ENCODE data around the gene CNTD1. TPM values are rescaled to one million over a fixed set of nuclear protein-coding genes. Genes with fewer than 3 reads are reported as not detected.

CNTD1 gene
- total and polyA plus RNA-seq, 2 of the 4 experiments (the other 2 are of a cell fraction) = not detected

DNA sequence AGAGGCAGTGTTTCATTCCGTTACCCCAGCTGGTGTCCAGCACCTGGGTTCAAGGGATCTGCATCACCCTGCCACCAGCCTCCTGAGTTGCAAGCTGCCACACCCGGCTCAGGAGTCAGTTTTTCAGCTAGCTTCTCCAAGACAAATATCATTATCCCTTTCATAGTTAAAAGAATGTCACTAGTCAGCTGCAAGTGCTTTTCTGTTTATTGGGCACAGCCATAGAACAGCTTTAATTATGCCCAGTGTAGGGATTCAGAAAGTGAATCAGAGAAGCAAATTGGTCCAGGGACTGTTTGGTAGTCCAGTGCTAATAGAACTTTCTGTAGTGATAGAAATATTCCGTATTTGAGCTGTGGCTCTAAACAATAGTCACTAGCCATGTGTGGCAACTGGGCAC, 49.4 kb downstream of the CNTD1 start:
- Histone ChIP-seq H3K36me3 (ENCODE audit: control insufficient read depth, insufficient read depth, low read length) (peaks cover 24% of the 10 kb centered on the region), H3K18ac (ENCODE audit: low read depth, low read length) (no peak overlapping the region), H3K14ac (replicated peaks; ENCODE audit: low read depth, low read length) (no peak overlapping the region), H3K23ac (ENCODE audit: low read depth, low read length) (no peak overlapping the region), H3K4me1 (ENCODE audit: control insufficient read depth, insufficient read depth, low read length) (peaks cover 4% of the 10 kb centered on the region; the same call in 1 of the 2 replicates), H3K9me3 (ENCODE audit: control insufficient read depth, insufficient read depth, low read length) (no peaks in the 10 kb centered on the region), H2BK120ac (ENCODE audit: low read depth, low read length) (no peak overlapping the region), H4K91ac (ENCODE audit: insufficient read depth, low read depth, low read length) (no peak overlapping the region), H2BK20ac (ENCODE audit: low read depth, low read length) (no peak overlapping the region), H3K27me3 (ENCODE audit: control insufficient read depth, insufficient read depth, low read length) (peaks cover 3% of the 10 kb centered on the region), H4K20me1 (ENCODE audit: insufficient read depth, low read length) (peaks cover 9% of the 10 kb centered on the region), H2AFZ (replicated peaks; ENCODE audit: low read length, poor library complexity) (no peak overlapping the region), H3K4me2 (ENCODE audit: low read depth, low read length) (no peak overlapping the region), H3K9me1 (ENCODE audit: insufficient read depth, low read length) (peaks cover 8% of the 10 kb centered on the region; the same call in 1 of the 2 replicates), H2AK9ac (replicated peaks; ENCODE audit: low read depth, low read length, poor library complexity) (no peak overlapping the region), H2BK5ac (ENCODE audit: low read depth, low read length, poor library complexity, severe bottlenecking) (no peak overlapping the region), H3K79me1 (ENCODE audit: low read depth in 1 of 2, low read length in 2 of 2) (peaks cover 3 to 8% of the 10 kb centered on the region in 2 experiments; a peak in 2 of 4 replicates), H3K56ac (ENCODE audit: extremely low read depth, insufficient read depth, low read length) (no peak overlapping the region), H3K4me3 (ENCODE audit: insufficient read depth, low read depth, low read length) (no peak overlapping the region), H4K8ac (ENCODE audit: low read depth in 2 of 2, low read length in 2 of 2) (no peak overlapping the region), H2BK15ac (ENCODE audit: low read depth, low read length) (no peak overlapping the region), H3K27ac (ENCODE audit: insufficient read depth, low read length) (no peak overlapping the region), H3K4ac (ENCODE audit: low read depth, low read length) (no peak overlapping the region), H4K5ac (ENCODE audit: low read depth, low read length) (no peak overlapping the region), H3K9ac (ENCODE audit: low read depth, low read length) (no peak overlapping the region), H2AK5ac (ENCODE audit: low read depth, low read length) (no peak overlapping the region)
- 40% methylated on average over 1 of the region's 3 CpGs; no CpG with 5 or more reads in 1 of the 2 experiments for WGBS, 2 experiments (ENCODE audit: extremely low coverage in 2 of 2, insufficient read length in 1 of 2)
- intact Hi-C loops (cut with micrococcal nuclease) (no loop called here), in situ Hi-C loops (cut with MboI; ENCODE audit: low sequenced_read_pairs) (no loop called here), dilution Hi-C loops (cut with HindIII; ENCODE audit: low sequenced_read_pairs, unreplicated experiment) (no loop called here)
- ChIA-PET POLR2A (ENCODE audit: unreplicated experiment) (no interaction called here), CTCF (interaction anchor here (0.6 to 1.6 kb wide), 3 partner anchors 81 to 89 kb away, joined by 3 to 6 read pairs (median 5); partner anchors contain the start of gene RAMP2)
- TF ChIP-seq RFX5 (IDR thresholded peaks at IDR 0.05; ENCODE audit: low read depth, low read length) (no peak), CEBPB (IDR thresholded peaks at IDR 0.05; ENCODE audit: low read depth, low read length) (no peak), CHD1 (IDR thresholded peaks at IDR 0.05; ENCODE audit: low read depth, low read length) (no peak), MAFK (IDR thresholded peaks at IDR 0.05; ENCODE audit: low read depth, low read length) (no peak), POLR2A (IDR thresholded peaks at IDR 0.05; ENCODE audit: low read depth, low read length) (no peak), SMC3 (IDR thresholded peaks at IDR 0.05; ENCODE audit: low read depth, low read length) (no peak), RCOR1 (IDR thresholded peaks at IDR 0.05; ENCODE audit: insufficient replicate concordance, low read length) (no peak), RAD21 (IDR thresholded peaks at IDR 0.05; ENCODE audit: low read length) (no peak), BHLHE40 (IDR thresholded peaks at IDR 0.05; ENCODE audit: low read depth, low read length) (no peak), NFE2L2 (IDR thresholded peaks at IDR 0.05; ENCODE audit: low read depth, low read length) (no peak), MAZ (IDR thresholded peaks at IDR 0.05; ENCODE audit: borderline replicate concordance, low read depth, low read length) (no peak), MXI1 (IDR thresholded peaks at IDR 0.05; ENCODE audit: borderline replicate concordance, low read depth, low read length) (no peak), FOS (IDR thresholded peaks at IDR 0.05; ENCODE audit: low read depth, low read length) (no peak)
- TF ChIP-seq, protein P1, sequence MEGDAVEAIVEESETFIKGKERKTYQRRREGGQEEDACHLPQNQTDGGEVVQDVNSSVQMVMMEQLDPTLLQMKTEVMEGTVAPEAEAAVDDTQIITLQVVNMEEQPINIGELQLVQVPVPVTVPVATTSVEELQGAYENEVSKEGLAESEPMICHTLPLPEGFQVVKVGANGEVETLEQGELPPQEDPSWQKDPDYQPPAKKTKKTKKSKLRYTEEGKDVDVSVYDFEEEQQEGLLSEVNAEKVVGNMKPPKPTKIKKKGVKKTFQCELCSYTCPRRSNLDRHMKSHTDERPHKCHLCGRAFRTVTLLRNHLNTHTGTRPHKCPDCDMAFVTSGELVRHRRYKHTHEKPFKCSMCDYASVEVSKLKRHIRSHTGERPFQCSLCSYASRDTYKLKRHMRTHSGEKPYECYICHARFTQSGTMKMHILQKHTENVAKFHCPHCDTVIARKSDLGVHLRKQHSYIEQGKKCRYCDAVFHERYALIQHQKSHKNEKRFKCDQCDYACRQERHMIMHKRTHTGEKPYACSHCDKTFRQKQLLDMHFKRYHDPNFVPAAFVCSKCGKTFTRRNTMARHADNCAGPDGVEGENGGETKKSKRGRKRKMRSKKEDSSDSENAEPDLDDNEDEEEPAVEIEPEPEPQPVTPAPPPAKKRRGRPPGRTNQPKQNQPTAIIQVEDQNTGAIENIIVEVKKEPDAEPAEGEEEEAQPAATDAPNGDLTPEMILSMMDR (conservative IDR thresholded peaks at IDR 0.05; ENCODE audit: low read depth, low read length) = no peak
- TF ChIP-seq, protein P2, sequence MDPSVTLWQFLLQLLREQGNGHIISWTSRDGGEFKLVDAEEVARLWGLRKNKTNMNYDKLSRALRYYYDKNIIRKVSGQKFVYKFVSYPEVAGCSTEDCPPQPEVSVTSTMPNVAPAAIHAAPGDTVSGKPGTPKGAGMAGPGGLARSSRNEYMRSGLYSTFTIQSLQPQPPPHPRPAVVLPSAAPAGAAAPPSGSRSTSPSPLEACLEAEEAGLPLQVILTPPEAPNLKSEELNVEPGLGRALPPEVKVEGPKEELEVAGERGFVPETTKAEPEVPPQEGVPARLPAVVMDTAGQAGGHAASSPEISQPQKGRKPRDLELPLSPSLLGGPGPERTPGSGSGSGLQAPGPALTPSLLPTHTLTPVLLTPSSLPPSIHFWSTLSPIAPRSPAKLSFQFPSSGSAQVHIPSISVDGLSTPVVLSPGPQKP (IDR thresholded peaks at IDR 0.05; ENCODE audit: borderline replicate concordance, low read depth, low read length) = no peak
- TF ChIP-seq, protein P3, sequence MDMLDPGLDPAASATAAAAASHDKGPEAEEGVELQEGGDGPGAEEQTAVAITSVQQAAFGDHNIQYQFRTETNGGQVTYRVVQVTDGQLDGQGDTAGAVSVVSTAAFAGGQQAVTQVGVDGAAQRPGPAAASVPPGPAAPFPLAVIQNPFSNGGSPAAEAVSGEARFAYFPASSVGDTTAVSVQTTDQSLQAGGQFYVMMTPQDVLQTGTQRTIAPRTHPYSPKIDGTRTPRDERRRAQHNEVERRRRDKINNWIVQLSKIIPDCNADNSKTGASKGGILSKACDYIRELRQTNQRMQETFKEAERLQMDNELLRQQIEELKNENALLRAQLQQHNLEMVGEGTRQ (IDR thresholded peaks at IDR 0.05; ENCODE audit: low read depth, low read length) = no peak
- no peak for ATAC-seq (ENCODE audit: low read depth)
- DNase-seq = no peak
- no TSS peak for BruUV-seq (replicated peaks)
